LNCaP clone FGC (cell line): ENCODE data around the gene NEK3.
A peak's percentile ranks its signal among the peaks of the same experiment; 100 is the strongest.

Experiments used
- DNase-seq: peaks from one replicate; pipeline ENCODE4 v3.0.0-alpha.2; 2011; ENCODE audit warnings: low read depth
- H3K4me3 ChIP-seq: 2 replicates; pipeline ENCODE4 v1.5.1; 2011; ENCODE audit warnings: mild to moderate bottlenecking, low read depth, low read length, control low read depth
- TF ChIP-seq, protein P1 (sequence below): IDR thresholded peaks from 2 replicates; pipeline ENCODE4 v1.5.1; 2012; ENCODE audit warnings: mild to moderate bottlenecking; ENCODE audit not compliant: control insufficient read depth, insufficient read depth; ENCODE audit errors: extremely low read depth

NEK3 gene

GRCh38 chr13:52136763-52137162, 22.6 kb downstream of the NEK3 start:
- H3K4me3 ChIP-seq = no peak overlapping the region
- TF ChIP-seq, protein P1, sequence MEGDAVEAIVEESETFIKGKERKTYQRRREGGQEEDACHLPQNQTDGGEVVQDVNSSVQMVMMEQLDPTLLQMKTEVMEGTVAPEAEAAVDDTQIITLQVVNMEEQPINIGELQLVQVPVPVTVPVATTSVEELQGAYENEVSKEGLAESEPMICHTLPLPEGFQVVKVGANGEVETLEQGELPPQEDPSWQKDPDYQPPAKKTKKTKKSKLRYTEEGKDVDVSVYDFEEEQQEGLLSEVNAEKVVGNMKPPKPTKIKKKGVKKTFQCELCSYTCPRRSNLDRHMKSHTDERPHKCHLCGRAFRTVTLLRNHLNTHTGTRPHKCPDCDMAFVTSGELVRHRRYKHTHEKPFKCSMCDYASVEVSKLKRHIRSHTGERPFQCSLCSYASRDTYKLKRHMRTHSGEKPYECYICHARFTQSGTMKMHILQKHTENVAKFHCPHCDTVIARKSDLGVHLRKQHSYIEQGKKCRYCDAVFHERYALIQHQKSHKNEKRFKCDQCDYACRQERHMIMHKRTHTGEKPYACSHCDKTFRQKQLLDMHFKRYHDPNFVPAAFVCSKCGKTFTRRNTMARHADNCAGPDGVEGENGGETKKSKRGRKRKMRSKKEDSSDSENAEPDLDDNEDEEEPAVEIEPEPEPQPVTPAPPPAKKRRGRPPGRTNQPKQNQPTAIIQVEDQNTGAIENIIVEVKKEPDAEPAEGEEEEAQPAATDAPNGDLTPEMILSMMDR = no peak
- DNase-seq = no peak

DNA sequence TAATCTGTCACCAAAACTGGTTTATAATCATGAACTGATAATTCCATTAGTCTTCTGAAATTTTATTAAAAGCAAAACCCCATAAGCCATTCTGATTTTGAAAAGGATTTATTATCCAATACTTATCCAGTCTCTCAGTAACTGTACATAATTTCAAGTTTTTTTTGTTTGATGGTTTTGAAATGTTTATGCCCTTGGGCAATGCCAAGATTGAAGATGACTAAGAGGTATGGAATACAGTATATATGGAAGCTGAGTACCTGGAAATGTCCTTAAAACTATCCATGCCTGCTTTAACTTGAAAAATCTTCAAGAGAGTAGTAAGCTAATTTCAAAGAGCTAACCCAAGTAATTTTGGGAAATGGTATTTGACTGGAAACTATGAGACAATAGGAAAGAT, 28.8 kb downstream of the NEK3 start:
- H3K4me3 ChIP-seq = no peak overlapping the region
- no peak for DNase-seq
- TF ChIP-seq, protein P1 = no peak

GRCh38 chr13:52128714-52129700, 30.4 kb downstream of the NEK3 start, which contains the start of gene NEK5:
NEK5 (minus strand) TSS chr13:52129073; CDS start chr13:52127482, 1,591 bp downstream.
- H3K4me3 ChIP-seq = peak within 1 kb of the TSS; percentile 55
- DNase-seq = no peak
- TF ChIP-seq, protein P1 = peak; percentile 73

GRCh38 chr13:52127783-52128702, 31.4 kb downstream of the NEK3 start:
- H3K4me3 ChIP-seq = peak overlapping the region; percentile 55
- TF ChIP-seq, protein P1 = peak; percentile 71
- peak; percentile 38 for DNase-seq

GRCh38 chr13:52127378-52127777, 32.0 kb downstream of the NEK3 start:
- DNase-seq = no peak
- TF ChIP-seq, protein P1 = no peak
- H3K4me3 ChIP-seq = no peak overlapping the region

DNA sequence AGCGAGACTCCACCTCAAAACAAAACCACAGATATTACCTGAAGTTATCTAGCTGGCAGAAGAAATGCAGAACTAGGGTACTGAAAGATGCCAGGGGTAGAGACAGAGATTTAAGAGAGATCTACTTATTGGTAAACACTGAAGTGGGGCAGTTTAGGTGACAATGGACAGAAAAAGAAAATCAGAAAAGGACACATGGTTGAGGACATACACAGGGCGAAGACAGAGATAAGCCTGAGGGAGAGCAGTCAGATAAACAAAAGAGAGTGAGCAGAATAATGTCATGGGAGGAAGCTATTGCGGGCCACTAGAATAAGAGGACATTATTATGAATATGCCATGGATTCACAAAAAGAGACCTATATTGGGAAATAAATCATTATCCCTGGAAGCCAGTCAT, 33.9 kb downstream of the NEK3 start:
- DNase-seq = no peak
- no peak overlapping the region for H3K4me3 ChIP-seq
- TF ChIP-seq, protein P1 = no peak
